ENCODE measurements around the gene ADAM30. TPM values are rescaled to one million over a fixed set of nuclear protein-coding genes. Genes with fewer than 3 reads are reported as not detected.
A peak's percentile ranks its signal among the peaks of the same experiment; 100 is the strongest.

Gene ADAM30
- total RNA-seq, 2 experiments from 2014 or later = not detected

- Mint-ChIP-seq H3K4me1 (no peaks in the 10 kb centered on the region), H3K36me3 (no peaks in the 10 kb centered on the region), H3K27me3 (peaks cover 20% of the 10 kb centered on the region), H3K4me3 (no peak overlapping the region), H3K9me3 (no peaks in the 10 kb centered on the region), H3K27ac (no peak overlapping the region)
- ATAC-seq (ENCODE audit: low read depth) = no peak
- DNase-seq = no peak
- POLR2A ChIA-PET = no interaction called here
Measured at GRCh38 chr1:119879510-119880434, 16.5 kb downstream of the ADAM30 start.

DNA sequence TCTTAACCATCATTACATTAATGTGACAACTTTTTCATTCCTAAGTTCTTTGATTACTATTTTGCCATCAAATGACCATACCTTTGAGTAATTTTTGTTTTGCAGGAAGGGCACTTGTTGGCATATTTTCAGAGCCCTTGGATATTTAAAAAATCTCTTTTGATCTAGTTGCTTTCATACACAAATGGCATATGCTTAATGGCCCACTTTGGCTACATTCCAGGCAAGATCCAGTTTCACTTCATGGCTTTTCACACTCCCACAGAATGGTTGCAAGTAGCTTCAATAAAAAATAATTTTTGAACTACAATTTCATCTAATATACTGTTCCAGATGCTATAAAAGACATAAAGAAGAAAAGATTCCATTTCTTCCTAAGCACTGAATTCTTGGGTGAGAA lies 18.1 kb downstream of the ADAM30 start:
- peaks cover 4% of the 10 kb centered on the region for H3K4me1 Mint-ChIP-seq
- H3K4me3 Mint-ChIP-seq = no peak overlapping the region
- DNase-seq (no peak), ATAC-seq (ENCODE audit: low read depth) (no peak)
- POLR2A ChIA-PET = no interaction called here
- no peak overlapping the region for H3K27ac Mint-ChIP-seq
- H3K27me3 Mint-ChIP-seq = peaks cover 28% of the 10 kb centered on the region
- H3K9me3 Mint-ChIP-seq = no peaks in the 10 kb centered on the region
- no peaks in the 10 kb centered on the region for H3K36me3 Mint-ChIP-seq

- Mint-ChIP-seq H3K4me3 (no peak overlapping the region), H3K4me1 (peaks cover 11% of the 10 kb centered on the region), H3K9me3 (no peaks in the 10 kb centered on the region), H3K27ac (no peak overlapping the region), H3K36me3 (no peaks in the 10 kb centered on the region), H3K27me3 (peaks cover 35% of the 10 kb centered on the region)
- DNase-seq (no peak), ATAC-seq (ENCODE audit: low read depth) (no peak)
- POLR2A ChIA-PET = interaction anchor here (0.6 kb wide), 1 partner anchor 18 kb away, joined by 5 read pairs; no protein-coding TSS in a partner anchor
Measured at GRCh38 chr1:119874186-119874585, 22.1 kb downstream of the ADAM30 start.

- no peak overlapping the region for H3K4me3 Mint-ChIP-seq
- H3K27me3 Mint-ChIP-seq = peaks cover 30% of the 10 kb centered on the region
- H3K4me1 Mint-ChIP-seq = peaks cover 11% of the 10 kb centered on the region
- POLR2A ChIA-PET = interaction anchor here (0.6 kb wide), 1 partner anchor 19 kb away, joined by 5 read pairs; no protein-coding TSS in a partner anchor
- no peaks in the 10 kb centered on the region for H3K36me3 Mint-ChIP-seq
- DNase-seq (no peak), ATAC-seq (ENCODE audit: low read depth) (no peak)
- no peaks in the 10 kb centered on the region for H3K9me3 Mint-ChIP-seq
- no peak overlapping the region for H3K27ac Mint-ChIP-seq
Measured at GRCh38 chr1:119873135-119874015, 22.9 kb downstream of the ADAM30 start.

- Mint-ChIP-seq H3K36me3 (no peaks in the 10 kb centered on the region), H3K4me1 (peaks cover 15% of the 10 kb centered on the region), H3K9me3 (no peaks in the 10 kb centered on the region), H3K27ac (no peak overlapping the region), H3K27me3 (peaks cover 31% of the 10 kb centered on the region), H3K4me3 (no peak overlapping the region)
- POLR2A ChIA-PET = no interaction called here
- no peak for DNase-seq
- no peak for ATAC-seq (ENCODE audit: low read depth)
Measured at GRCh38 chr1:119871881-119872280, 24.4 kb downstream of the ADAM30 start.

GRCh38 chr1:119870917-119871596 lies 25.3 kb downstream of the ADAM30 start:
- DNase-seq (peak; percentile 87), ATAC-seq (ENCODE audit: low read depth) (peak; percentile 58)
- Mint-ChIP-seq H3K27ac (no peak overlapping the region), H3K4me1 (peaks cover 15% of the 10 kb centered on the region), H3K27me3 (peaks cover 39% of the 10 kb centered on the region), H3K4me3 (peak overlapping the region; percentile 4), H3K9me3 (no peaks in the 10 kb centered on the region), H3K36me3 (no peaks in the 10 kb centered on the region)
- POLR2A ChIA-PET = no interaction called here

DNA sequence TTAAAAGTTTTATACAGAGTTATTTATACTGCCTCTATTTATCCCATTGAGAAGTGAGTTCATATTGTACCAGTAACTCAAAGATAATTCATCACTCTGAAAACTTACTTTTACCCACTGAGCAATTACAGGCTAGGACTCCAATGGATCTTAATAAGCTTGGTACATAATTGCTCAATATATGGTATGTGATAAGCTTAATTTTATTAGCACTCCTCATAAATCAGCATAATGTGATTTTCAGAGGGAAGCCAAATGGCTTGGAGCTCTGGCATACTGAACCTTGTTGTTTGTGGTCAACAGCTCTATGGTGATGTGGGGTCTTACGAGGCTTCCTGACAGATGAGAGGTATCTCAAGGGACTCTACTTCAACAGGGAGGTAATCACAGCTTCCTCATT lies 26.3 kb downstream of the ADAM30 start:
- no peak overlapping the region for H3K4me3 Mint-ChIP-seq
- POLR2A ChIA-PET = no interaction called here
- H3K36me3 Mint-ChIP-seq = no peaks in the 10 kb centered on the region
- H3K27me3 Mint-ChIP-seq = peaks cover 49% of the 10 kb centered on the region
- no peaks in the 10 kb centered on the region for H3K9me3 Mint-ChIP-seq
- ATAC-seq (ENCODE audit: low read depth) = no peak
- H3K27ac Mint-ChIP-seq = no peak overlapping the region
- H3K4me1 Mint-ChIP-seq = peaks cover 15% of the 10 kb centered on the region
- DNase-seq = no peak

- H3K36me3 Mint-ChIP-seq = no peaks in the 10 kb centered on the region
- H3K27me3 Mint-ChIP-seq = peaks cover 57% of the 10 kb centered on the region
- POLR2A ChIA-PET = no interaction called here
- H3K27ac Mint-ChIP-seq = no peak overlapping the region
- H3K4me1 Mint-ChIP-seq = peaks cover 11% of the 10 kb centered on the region
- H3K9me3 Mint-ChIP-seq = no peaks in the 10 kb centered on the region
- no peak for ATAC-seq (ENCODE audit: low read depth)
- no peak overlapping the region for H3K4me3 Mint-ChIP-seq
- DNase-seq = no peak
Measured at GRCh38 chr1:119868176-119868575, 28.1 kb downstream of the ADAM30 start.

DNA sequence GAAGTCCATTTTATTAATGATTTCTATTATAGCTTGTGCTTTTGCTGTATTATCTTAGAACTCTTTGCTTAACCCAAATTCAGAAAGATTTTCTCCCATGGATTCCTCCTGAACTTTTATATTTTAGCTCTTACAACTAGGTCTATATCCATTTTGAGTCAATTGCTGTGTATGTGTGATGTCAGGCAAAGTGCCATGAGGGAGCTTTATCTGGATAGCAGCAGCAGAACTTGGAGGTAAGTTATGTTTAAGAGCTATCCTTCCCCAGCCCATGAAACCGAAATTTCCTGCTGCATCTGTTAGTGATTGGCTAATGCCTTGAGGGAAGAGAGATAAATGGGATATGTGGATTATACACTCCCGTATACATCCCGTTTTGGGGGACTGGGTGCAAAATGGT lies 29.9 kb downstream of the ADAM30 start:
- peaks cover 54% of the 10 kb centered on the region for H3K27me3 Mint-ChIP-seq

GRCh38 chr1:119865627-119866026 lies 30.7 kb downstream of the ADAM30 start:
- Mint-ChIP-seq H3K27ac (no peak overlapping the region), H3K27me3 (peaks cover 51% of the 10 kb centered on the region), H3K36me3 (no peaks in the 10 kb centered on the region), H3K4me3 (no peak overlapping the region), H3K9me3 (no peaks in the 10 kb centered on the region), H3K4me1 (peaks cover 4% of the 10 kb centered on the region)
- ATAC-seq (ENCODE audit: low read depth) = no peak
- POLR2A ChIA-PET = no interaction called here
- no peak for DNase-seq

More for the DNA sequence above, 29.9 kb downstream of the ADAM30 start:
- Mint-ChIP-seq H3K9me3 (no peaks in the 10 kb centered on the region), H3K4me1 (peaks cover 9% of the 10 kb centered on the region), H3K36me3 (no peaks in the 10 kb centered on the region), H3K4me3 (no peak overlapping the region), H3K27ac (no peak overlapping the region)
- ATAC-seq (ENCODE audit: low read depth) = no peak
- POLR2A ChIA-PET = no interaction called here
- no peak for DNase-seq

- no peak for ATAC-seq (ENCODE audit: low read depth)
- Mint-ChIP-seq H3K27me3 (peaks cover 49% of the 10 kb centered on the region), H3K9me3 (no peaks in the 10 kb centered on the region), H3K27ac (no peak overlapping the region), H3K4me3 (no peak overlapping the region), H3K36me3 (no peaks in the 10 kb centered on the region), H3K4me1 (peaks cover 22% of the 10 kb centered on the region)
- DNase-seq = no peak
- POLR2A ChIA-PET = no interaction called here
Measured at GRCh38 chr1:119862276-119862675, 34.0 kb downstream of the ADAM30 start.

- H3K27ac Mint-ChIP-seq = peak overlapping the region; percentile 26
Measured at GRCh38 chr1:119861547-119861946, 34.8 kb downstream of the ADAM30 start.

GRCh38 chr1:119859647-119860046 lies 36.7 kb downstream of the ADAM30 start:
- ATAC-seq (ENCODE audit: low read depth) = peak; percentile 96
- H3K4me1 Mint-ChIP-seq = peaks cover 21% of the 10 kb centered on the region
- DNase-seq = peak; percentile 33

More at GRCh38 chr1:119861547-119861946, 34.8 kb downstream of the ADAM30 start:
- DNase-seq = no peak
- Mint-ChIP-seq H3K4me1 (peaks cover 21% of the 10 kb centered on the region), H3K27me3 (peaks cover 44% of the 10 kb centered on the region), H3K36me3 (no peaks in the 10 kb centered on the region), H3K4me3 (no peak overlapping the region), H3K9me3 (no peaks in the 10 kb centered on the region)
- POLR2A ChIA-PET = no interaction called here
- no peak for ATAC-seq (ENCODE audit: low read depth)

More at GRCh38 chr1:119859647-119860046, 36.7 kb downstream of the ADAM30 start:
- POLR2A ChIA-PET = no interaction called here
- Mint-ChIP-seq H3K4me3 (peak overlapping the region; percentile 32), H3K9me3 (no peaks in the 10 kb centered on the region), H3K27me3 (peaks cover 29% of the 10 kb centered on the region), H3K36me3 (no peaks in the 10 kb centered on the region), H3K27ac (peak overlapping the region; percentile 74)

All from activated naive CD8-positive, alpha-beta T cell treated with anti-CD3 and anti-CD28 coated beads, Interleukin-2, amount 10 ng/mL, durations not matched to agents 7 days and 5 days (primary cell).